Renal cortex interstitium (tissue), 11 donors: ENCODE data around the gene NISCH. TPM values are rescaled to one million over a fixed set of nuclear protein-coding genes. Genes with fewer than 3 reads are reported as not detected.

Experiments
- DNase-seq, 11 donors: peaks; one replicate each; pipeline ENCODE4 v3.0.0-alpha.2; 2013; ENCODE audit warnings: low read depth in 9 of 11, low spot score in 4 of 11; ENCODE audit errors: extremely low read depth in 1 of 11
- polyA plus RNA-seq, 3 donors: library from polyadenylated mRNA; unstranded; fragments of 120-200 nt; gene quantifications; one replicate each; pipeline ENCODE4 v1.2.1, GENCODE V29; 2013; ENCODE audit not compliant: insufficient read length in 3 of 3

The NISCH gene
- polyA plus RNA-seq, 3 donors = 99.3 to 150 (median 115) TPM

DNA sequence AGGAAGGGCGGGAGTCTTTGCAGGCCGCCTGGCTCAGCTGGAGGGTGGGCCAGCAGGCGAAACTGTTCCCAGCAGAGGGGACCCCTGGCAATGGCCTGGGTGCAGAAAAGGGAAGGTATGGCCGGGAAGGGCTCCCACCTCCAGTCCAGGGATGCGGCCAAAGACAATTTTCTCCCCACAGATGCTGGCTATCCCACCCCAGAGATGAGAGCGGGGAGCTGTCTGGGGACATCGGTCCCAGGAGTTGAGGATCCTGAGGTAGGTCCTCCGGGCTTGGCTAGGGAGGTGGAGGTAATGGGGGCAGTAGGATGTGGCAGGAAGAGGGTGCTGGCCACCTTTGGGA, 12.2 kb upstream of the NISCH start:
- DNase-seq = no peak

DNA sequence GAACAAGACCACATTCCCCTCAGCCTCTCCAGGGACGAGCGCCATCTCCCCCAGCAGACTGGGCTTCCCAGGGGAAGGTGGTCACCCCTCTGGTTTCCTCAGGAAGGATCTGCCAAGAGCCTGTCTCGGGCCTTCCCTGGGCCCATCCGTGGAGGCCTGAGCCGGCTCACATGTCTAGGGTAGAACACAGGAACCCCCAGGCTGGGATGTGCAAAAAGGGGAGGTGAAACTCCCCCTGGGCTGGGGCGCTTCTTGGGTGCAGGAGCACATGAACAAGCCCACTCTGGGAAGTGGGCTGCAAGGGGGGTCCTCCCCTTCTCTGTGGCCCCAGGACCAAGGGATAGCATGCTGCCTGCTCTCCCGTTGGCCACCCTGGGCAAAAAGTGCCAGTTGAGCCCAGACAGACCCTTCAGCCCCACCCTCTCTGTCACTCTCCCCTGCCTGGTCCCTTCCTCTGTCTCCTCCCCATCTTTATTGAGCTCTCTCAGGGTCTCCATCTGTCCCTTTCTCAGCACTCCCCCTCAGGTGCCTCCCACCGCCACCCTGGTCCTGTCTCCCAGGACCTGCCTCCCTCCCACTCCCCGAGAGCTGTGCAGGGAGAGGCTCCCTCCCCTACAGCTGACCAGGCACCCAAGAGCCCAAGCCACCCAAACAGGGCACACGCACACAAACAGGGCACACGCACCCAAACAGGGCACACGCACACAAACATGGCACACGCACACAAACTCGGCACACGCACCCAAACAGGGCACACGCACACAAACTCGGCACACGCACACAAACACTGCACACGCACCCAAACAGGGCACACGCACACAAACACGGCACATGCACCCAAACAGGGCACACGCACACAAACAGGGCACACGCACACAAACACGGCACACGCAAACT, 11.4 kb upstream of the NISCH start:
- DNase-seq = no peak

DNA sequence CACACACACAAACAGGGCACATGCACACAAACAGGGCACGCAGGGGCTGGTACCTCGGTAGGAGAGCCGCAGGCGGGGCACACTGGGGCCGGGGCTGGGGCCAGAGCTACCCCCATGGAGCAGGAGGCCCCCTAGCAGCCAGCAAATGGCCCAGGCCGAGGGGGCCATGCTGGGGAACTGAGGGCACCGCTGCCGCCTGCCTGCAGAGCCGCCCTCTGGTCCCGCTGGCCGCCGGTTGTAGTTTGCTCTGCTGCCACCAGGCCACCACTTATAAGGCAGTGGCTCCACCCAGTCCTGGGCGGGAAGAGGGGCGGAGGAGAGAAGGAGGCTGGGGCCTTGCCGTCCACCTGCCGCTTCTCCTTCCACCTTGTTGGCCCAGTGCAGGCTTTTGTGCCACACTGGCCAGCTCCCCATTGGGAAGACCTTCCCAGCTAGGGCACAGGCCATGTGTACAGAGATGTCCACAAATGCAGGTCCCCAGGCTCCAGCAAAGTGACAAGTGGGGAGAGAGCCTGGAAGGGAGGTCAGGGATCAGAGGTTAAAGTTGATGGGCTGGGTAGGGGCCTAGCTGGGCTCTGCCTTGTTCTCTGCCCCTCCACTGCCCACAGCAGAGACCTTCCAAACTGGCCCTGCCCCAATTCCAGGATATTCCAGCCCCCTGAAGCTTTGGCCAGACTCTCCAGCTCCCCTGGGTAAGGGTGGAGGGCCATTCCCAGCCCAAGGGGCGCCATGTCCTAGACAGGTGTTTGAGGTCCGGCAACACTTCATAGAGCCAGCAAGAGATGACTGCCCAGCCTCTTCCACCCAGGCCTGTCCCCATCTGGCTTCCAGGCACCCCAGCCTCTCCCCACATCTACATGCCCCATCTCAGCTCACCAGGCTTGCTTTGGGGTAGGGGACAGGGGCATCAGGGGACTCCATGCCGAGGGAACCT, 10.3 kb upstream of the NISCH start, which contains the start of gene SEMA3G:
Gene SEMA3G, minus strand, starts transcription at position 244 of the 934 bp plus-strand sequence. Its CDS starts 76 bp downstream, at position 168.
- DNase-seq = peak in 4 of 11 donors; percentile 38 to 56 (median 51)

DNA sequence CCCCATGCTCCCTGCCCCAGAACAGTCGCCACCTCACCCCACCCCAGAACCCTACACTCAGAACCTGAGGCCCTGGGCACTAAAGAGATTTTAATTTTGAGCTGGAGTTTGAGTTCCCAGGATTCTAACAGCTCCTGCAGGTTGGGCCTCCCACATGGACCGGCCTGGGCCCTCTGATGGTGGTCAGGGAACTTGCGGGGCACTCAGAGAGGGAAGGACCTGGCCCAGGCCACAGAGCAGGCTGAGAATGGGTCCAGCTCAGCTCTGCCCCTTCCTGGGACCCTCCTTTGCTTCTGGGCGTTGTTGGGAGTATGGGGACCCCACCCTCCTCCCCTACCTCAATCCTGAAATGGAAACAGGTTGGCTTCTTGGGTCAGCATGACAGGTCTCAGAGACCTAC, 9.4 kb upstream of the NISCH start:
- DNase-seq = no peak

DNA sequence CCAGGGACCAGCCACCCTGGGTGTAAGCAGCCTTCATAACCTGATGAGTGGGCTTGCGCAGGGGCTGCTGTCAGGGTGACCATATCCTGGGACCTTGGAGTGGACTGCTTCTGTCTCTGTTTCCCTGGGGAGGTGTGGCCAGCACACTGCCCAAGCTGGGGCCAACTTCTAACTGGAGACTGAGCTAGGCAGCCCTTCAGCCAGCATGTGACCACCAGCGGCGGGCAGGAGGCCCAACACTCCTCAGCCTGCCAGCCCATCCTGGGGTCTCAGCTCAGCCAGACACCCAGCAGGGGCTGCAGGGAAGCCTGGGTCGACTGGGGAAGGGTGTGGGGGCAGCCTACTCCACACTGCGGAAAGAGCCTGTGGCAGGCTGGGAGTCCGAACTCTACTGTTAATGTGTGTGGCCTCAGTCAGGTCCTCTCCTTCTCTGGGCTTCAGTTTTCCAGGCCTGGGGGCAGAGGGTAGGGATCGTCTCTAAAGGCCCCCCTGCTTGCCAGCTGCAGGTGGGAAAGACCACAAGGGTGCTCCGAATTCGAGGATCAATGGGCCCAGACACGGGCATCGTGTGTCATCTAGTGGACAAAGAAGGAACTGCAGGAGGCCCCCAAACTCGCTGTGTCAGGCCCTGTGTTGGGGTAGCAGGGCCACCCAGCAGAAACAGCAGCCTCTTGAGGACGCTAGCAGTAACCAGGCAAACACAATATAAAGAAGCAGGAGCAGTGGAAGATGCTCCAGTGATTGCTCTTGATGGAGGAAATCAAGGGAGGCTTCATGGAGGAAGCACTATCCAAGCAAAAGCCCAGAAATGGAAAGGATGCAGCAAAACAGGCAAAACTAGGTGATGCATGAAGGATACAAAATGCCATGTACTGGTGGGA, 8.5 kb upstream of the NISCH start:
- peak in 2 of 11 donors; percentile 38 to 52 for DNase-seq

DNA sequence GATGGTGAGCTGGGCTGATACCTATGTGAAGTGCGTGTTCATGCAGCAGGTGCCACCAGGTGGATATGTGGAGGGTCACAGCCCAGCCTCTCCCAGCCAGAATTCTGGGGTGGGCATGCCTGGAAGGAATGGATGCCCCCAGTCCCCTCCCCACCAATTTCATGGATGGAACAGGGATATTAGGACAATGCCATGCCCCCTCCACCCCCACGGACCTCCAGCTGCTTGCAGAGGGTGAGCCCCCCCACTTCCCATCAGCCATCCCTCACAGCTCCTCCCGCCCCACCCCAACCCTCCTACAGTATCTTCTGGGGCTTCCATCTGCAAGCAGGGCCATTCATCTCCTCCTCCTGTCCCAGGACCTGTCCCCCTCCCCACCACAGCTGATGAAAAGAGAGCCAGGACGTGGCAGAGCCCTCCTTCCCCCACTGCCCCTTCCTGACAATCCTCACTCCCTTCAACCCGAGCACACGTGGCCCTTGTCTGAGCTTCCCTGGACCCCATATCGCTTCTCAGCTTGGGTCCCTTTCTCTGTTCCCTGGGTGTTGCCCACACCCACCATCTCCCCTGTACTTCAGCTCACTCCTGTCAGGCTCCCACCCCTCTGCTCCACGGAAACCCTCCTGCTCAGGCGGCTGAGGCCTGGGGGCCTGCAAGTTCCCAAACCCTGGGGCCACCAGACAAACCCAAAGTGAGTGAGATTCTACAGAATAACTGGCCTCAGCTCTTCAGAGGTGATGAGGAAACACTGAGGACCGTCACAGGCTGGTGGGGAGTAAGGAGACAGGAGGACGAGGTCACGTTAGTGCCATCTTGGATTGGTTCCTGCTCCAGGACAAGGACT, 7.7 kb upstream of the NISCH start:
- DNase-seq = no peak

DNA sequence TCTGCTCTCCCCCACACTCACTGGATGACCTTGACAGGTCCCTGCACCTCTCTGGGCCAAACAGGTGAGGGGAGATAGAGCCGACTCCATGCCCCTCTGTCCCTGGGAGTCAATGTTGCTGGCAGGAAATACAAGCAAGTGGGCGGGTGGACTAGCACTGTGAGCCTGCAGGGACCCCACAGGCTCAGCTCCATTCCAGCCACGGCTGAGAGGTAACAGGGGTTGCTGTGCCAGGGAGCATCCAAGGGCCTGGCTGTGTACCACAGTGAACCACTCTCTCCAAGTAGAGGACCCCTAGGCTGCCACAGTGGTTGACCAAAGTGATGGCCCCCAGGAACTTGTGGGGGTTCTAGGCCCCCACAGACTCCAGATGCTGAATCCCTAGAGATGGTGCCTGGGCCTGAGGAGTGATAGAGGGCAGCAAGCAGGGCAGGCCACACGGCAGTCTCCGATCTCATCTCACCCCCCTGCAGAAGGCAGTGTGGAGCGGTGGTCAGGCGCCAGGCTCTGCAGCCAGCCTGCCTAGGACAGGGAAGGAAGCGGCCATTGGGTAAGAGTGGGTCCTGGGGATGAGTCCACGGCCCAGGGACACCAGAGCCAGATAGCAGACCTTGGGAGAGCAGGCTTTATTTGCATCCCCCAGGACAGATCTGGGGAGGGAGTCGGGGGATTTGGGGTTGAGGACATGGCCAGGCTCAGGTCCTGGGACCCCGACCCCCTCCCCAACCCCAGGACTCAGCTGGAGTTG, 4.7 kb upstream of the NISCH start:
- DNase-seq = no peak

DNA sequence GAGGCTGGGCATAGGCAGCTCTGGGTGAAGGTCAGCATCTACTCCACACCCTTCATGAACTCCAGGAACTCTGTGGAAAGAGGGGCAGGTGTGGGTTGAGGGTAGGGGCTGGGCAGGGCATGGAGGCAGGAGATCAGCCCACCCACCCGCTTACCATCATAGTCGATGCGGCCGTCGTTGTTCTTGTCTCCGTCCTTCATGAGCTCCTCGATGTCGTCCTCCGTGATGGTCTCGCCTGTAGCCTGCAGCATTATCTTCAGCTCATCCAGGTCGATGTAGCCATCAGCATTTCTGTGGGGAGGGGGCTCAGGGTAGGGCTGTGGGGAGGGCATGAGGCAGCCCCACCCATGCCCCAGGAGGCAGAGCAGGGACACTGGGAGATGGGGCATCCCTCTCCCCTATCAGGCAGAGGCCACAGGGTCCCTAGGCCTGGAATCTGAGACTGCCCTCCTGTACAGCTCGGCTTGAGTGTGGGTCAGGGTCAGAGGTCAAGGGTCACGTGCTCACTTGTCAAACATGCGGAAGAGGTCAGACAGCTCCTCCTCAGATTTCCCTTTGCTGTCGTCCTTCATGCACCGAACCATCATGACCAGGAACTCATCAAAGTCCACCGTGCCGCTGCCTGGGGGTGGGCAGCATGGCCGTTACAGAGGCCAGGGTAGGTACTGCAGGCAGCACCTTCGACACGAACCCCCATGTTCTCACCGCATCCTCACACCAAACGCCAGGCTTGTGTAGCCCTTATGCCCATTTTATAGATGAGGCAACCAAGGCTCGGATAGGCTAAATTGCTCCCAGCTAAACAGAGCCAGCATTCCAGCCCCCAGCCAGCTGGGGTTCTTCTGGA, 3.9 kb upstream of the NISCH start:
- DNase-seq = no peak

DNA sequence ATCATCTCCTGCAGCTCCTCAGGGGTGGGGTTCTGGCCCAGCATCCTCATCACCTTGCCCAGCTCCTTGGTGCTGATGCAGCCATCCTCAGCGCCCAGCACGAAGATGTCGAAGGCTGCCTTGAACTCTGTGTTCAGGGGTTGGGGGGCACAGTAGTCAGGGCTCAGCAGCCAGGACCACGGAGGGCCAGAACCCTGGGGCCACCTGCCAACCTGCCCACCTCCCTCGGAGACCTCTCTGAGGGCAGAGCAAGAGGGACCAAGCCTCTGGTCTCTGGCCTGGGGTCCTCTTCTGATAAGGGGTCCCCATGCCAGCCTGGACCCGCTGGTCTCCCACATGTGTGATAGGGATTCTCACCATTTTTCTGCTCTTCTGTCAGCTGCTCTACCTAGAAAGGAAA, 3.3 kb upstream of the NISCH start:
- no peak for DNase-seq

DNA sequence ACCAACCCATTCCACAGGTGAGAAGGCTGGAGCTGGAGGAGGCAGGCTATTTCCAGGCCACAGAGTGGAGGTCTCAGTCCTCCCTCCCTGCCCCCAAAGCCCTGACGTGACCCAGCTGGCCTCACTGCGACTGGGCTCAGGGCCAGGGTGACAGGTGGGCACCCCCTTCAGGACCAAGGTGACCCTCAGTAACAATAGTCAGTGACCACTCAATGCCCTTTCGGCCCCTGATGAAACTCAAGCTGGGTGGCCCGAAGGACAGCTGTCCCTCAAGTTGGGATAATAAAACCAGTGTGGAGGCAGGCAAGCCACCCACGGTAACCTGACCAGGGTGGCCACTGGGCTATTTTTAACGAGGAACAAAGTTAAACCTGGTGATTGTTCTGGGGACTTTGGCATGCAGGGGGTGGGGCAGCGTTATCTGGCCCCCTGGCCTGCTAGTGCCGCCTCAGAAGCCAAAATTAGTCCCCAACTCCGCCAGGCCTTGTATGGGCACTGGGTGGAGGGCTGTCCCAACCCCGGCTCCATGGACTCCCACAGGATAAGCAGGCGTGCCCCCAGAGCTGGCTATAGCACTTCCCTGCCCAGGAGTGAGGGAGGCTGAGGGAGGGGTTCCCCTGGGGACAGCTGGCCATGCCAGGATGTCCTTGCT, 2.7 kb upstream of the NISCH start:
- no peak for DNase-seq

DNA sequence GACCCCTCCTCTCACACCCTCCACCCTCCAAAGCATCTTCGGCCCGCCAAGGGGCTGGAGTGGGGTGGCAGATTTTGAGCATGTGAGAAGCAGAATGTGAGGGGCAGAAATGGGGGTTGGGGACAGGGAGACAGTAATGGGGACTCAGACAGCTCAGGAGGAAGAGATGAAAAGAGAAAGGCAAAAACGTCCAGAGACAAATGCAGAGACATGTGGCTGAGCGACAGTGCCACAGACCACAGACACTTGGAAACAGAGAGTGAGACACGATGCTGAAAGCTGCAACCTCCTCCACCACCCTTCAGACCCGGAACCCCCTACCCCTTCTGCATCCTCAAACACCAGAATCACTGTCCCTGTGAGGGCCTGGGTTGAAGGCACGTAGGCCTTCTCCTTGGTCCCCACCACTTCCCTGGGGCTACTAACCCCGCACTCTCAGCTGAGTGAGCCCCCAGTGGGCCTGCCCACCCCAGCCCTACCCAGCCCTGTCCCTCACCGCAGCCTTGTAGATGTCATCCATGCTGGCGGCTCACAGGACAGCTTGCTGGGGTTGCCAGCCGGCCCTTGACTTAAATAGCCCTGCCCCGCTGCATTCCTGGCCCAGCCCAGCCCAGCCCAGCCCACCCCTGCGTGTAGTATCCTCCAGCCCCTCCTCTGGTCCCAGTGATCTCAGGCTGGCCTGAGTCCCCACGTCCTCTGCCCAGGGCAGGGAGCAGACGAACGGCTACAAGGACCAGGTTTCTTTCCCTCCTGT, 1.7 kb upstream of the NISCH start, which contains the start of gene TNNC1:
Gene TNNC1, minus strand, starts transcription at position 546 of the 754 bp plus-strand sequence. Its CDS starts 26 bp downstream, at position 520.
- DNase-seq = no peak

DNA sequence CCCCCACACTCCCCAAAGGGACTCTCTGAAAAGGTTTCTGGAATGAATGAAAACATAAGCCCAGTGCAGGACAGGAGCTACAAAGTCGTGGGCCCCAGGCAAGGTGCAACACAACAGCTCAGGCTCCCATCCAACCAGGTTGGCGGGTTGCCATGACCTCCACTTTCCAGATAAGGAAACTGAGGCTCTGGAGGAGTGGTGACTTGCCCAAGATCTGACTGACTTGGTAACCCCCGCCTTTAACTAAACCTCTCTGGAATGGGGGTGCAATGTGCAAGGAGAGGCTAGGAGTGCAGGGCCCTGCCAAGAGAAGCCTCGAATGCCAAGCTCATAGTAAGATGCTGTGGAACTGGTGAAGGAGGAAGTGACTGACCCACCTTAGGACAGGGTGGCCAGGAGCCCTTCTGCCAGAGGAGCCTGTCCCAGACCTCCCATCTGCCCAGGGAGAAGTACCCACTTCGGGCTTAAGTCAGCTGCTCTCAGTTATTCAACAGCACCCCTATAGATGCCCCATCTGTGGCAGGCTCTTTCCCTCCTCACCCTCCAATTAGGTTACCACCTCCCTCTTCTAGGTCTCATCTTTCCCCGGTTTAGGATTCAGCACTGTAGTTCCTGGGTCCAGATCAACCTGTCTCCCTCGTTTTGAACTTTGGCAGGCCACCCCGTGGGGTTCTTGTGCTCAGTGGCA, 1.0 kb upstream of the NISCH start:
- DNase-seq = no peak

DNA sequence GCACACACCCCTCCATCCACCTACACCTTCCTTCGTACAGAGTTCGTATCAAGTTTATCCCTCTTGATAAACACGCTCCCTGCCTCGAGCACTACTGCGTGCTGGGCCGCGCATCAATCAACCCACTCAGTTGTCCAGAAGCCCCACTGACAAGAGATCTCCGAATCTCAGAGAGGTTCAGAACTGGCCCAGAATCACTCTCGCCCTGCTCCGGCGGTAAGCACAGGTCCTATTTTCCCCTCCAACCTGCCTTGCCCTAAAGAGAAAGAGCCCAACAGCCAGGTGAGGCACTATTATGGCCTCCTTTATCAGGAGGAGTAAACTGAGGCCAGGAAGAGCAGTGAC, 494 bp upstream of the NISCH start:
- no peak for DNase-seq

DNA sequence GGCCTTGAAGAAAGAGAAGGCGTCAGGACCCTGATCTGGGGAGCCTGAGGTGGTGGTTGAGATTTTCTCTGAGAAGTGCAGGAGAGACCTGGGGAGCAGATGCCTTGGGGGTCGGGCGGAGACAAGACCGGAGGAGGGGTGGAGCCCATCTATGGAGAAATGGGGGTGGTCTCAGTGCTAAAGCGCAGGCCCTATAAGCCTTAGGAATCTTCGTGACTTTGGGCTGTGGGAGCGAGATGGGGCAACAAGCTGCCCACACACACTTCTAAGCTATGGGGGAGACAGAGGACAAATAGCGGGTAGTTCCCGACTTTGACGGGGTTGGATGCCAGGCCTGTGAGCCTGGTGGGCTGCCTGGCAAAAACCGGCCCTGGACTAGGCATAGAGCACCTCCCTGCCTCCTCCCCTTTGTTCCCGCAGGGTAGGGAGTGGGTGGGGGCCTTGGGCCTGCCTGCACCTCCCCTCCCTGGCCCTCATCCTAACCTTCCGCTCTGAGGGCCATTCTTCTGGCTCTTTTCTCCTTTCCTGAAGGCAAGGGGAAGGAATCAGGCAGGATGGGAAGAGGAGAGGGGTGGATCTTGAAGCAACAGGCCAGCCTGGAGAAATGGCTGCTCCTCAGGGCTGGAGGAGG, 880 bp downstream of the NISCH start:
- peak in 1 of 11 donors; percentile 26 for DNase-seq
